NCI-H1694 treated with DMSO at 0.1 percent for 48 hours (cell line): ENCODE results near the gene ISG20L2.
A peak's percentile ranks its signal among the peaks of the same experiment; 100 is the strongest.

Source experiments
- DNase-seq: peaks from one replicate; lab custom pipeline; 2025; lab: John Stamatoyannopoulos, UW

Gene ISG20L2

DNA sequence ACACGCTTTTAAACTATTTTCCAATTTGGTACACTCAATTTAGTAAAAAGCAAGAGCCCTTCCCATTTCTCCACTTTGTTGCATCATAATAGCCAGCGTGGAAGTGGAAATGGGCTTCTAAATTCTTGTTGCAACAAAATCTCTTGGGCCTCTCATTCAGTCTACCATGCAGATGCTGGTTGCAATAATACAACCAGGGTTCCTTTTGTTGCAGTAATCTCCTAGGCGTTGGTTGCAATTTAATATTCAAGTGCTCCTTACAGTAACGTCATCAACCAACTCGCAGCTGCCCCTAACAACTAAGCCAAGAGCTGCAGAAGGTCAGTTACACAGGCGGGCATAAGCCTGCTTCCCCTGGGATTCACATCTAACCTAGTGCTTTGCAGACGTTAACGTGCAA, 25.7 kb upstream of the ISG20L2 start:
- no peak for DNase-seq

- DNase-seq: no peak
These were observed 24.4 kb upstream of the ISG20L2 start for GRCh38 chr1:156752843-156753482.

DNA sequence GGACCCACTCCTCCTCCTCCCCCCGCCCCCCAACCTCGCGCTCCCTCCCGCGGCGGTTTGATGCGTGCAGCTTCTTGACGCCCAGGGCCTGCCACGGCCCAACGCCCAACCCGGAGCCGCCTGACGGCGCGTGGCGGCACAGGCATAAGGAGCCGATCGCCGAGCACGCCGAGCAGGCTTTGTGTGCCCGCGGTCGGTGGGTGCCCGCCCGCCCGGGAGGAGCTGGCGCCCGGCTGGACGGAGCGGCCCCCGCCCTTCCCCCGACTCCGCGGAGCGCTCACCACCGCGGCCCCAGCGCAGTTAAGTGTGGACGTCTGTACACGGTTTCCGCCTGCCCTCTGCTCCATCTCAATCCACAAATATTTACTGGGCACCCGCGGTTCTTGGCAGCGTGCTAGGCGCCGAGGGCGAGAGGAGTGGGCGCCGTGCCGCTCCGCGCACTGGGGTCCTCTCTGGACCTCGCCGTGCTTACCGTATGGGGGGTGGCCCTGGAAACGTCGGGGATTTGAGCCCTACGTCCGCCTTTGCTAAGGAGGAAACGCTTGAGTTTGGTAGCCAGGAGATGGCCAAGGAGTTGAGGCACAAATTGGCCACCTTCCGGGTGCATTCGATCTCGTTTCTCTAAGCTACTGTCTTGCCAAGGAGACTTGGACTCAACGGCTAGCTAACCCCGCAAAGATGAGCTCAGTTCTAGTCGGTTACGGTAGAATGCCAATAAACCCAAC, 23.4 kb upstream of the ISG20L2 start:
- peak; percentile 96 for DNase-seq

DNA sequence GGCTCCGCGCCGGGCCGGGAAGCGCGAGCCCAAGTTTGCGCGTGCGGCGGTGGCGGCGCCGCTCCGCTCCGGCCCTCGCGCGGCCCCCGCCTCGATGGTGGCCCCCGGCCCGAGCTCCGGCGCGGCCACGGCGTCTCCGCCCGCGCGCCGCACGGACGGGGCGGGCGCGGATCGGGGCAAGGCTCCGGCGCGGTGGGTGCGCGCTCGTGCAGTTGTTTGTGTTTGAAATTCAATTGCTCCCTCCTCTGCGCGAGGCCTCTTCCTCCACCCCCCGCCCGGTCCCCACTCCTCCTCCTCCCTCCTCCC, 22.8 kb upstream of the ISG20L2 start, which contains the start of gene HDGF:
TSS of gene HDGF (minus strand) at position 225 of the 306 bp plus-strand sequence. CDS start 246 bp downstream, outside the sequence.
- DNase-seq: no peak

- DNase-seq: no peak
These were observed 22.3 kb upstream of the ISG20L2 start for GRCh38 chr1:156750711-156751450.

- no peak for DNase-seq
These were observed 21.7 kb upstream of the ISG20L2 start for GRCh38 chr1:156750191-156750672.

DNA sequence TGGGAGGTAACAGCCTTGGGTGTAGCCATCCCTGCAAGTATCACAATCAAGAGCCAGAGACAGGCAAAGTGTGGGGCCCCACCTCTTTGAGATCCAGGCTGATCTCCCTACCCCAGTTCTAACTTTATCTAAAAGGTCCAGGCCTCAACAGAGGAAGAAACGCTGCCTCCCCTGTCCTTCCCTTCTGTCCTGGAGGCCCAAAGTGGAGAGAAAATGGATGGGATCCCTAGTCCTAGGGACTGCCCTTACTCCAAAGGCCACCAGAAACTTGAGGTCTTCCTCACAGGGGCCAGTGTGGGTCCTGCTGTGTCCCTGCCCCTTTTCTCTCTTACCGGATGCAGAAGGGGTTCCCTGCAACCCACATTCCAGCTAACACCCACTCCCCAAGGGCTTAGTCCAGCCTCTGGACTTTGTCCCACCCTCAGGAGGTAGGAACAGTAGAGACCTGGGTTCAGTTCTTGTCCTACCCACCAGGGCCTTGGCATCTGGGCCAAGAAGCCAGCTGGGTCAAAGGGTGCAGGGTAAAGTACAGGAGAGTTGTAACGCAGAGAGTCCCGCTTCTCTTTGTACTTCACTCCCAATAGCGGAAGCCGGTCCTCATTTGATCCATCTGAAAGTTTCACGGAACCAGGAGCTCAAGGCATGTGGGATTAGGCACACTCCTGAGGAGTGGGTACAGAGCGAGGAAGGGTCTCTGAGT, 21.0 kb upstream of the ISG20L2 start:
- no peak for DNase-seq

- no peak for DNase-seq
These were observed 20.3 kb upstream of the ISG20L2 start for GRCh38 chr1:156748670-156749418.

DNA sequence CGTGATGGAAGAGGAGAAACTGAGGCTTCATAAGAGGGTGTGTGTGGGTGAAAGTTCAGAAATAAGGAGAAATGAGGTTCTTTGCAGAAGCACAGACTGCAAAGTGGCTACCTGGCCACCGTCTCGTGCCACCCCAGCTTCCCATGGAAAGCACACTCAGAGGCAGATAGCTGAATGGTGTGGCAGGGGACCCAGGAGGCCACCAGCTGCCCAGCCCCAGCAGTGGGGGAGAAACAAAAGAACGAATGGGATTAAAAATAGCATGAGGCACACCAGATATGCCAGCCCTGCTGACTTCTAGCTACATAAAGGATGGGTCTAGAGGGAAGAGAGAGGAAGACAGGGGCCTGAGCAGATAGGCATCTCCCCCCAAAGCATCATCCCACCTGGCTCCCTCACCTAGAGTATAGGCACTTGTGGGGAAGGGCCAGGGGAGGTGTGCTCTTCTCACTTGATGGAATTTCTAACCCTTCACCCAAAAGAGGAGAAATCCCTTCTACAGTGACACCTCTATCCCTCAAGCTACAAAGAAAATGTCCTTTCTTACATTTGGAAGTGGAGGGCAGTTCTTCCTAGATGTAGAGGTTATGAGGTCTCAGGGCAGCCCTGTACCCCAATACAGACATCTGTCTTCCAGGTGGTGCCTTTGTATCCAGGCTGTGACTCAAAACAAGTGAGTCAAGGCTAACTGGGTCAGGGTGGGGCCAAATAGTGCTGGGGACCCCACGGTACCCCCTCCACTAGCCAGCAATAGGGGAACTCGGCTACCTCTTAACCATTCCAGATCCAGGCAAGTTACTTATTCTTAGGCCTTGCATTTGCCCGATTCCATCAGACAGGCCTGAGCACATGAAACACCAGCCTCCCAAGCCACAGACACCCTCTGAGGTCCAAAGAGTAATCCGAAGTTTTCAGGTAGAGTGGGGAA, 19.4 kb upstream of the ISG20L2 start:
- DNase-seq: no peak

DNA sequence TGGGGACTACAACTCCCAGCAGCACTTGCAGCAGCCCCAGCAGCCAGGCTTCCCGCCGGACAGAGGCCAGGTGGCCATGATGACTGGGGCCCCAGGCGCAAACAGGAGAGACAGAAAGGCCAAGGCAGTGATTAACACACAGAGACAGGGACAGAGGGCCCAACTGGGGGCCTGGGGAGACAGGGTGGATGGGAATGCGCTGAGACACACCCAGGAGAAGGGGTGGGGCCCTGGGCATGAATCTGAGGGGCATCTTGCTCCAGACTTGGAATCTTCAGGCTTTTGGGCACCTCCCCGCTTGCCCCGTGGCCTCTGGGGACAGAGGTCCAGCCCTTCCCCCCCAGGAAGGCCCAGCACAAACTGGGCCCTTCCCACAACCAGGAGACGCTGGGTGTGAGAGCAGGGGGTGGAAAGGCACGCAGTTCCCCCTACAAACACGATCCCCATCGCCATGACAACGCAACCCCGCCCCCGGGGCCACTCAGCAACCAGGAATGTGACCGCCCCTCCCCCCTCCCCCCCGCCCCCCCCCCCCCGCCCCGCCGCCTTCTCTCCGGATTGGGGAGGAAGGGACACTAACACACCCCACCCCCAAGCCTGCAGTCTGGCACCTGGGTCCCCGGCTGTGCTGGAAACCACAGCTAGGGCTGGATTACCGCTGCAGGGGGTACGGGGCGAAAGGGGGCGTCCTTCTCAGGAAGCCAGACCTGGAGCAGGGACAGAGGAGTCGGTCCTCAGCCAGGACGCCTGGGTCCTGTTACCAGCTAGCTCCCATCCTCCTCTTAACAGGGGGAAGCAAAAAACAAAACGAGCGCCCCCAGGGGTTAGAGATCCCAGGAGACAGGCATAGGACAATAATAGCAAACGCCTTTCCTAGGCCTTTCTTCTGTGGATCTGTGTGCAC, 18.4 kb upstream of the ISG20L2 start:
- peak; percentile 77 for DNase-seq

GRCh38 chr1:156746406-156746727, 17.8 kb upstream of the ISG20L2 start:
- no peak for DNase-seq

GRCh38 chr1:156745881-156746280, 17.3 kb upstream of the ISG20L2 start:
- DNase-seq: no peak

DNA sequence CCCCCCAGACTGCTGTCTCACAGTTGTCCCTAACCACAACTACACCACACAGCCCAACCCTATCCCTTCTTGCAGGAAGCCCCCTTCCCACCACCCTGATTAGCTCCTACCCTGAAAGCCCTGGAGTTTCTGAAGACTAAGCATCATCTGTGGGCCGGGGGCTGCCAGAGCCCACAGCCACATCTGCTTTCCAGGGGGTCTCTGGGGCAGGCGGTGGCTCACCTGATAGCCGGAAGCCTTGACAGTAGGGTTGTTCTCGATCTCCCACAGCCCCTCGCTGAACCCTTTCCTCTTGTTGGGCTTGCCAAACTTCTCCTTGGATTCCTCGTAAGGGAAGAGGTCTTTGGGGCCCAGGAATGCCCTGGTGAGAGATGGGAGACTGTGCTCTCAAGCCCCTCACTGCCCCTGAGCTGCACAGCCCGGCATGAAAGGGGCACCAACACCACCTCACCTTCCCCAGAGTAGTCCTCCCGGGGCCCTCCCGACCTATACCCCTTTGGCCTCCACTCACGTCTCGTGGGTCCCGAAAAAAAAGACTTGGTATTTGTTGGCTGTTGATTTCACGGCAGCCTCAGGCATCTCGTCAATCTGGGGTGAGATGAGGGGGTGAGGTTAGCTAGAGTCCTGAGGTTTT, 16.3 kb upstream of the ISG20L2 start:
- DNase-seq: no peak

GRCh38 chr1:156744344-156744743, 15.8 kb upstream of the ISG20L2 start:
- no peak for DNase-seq

DNA sequence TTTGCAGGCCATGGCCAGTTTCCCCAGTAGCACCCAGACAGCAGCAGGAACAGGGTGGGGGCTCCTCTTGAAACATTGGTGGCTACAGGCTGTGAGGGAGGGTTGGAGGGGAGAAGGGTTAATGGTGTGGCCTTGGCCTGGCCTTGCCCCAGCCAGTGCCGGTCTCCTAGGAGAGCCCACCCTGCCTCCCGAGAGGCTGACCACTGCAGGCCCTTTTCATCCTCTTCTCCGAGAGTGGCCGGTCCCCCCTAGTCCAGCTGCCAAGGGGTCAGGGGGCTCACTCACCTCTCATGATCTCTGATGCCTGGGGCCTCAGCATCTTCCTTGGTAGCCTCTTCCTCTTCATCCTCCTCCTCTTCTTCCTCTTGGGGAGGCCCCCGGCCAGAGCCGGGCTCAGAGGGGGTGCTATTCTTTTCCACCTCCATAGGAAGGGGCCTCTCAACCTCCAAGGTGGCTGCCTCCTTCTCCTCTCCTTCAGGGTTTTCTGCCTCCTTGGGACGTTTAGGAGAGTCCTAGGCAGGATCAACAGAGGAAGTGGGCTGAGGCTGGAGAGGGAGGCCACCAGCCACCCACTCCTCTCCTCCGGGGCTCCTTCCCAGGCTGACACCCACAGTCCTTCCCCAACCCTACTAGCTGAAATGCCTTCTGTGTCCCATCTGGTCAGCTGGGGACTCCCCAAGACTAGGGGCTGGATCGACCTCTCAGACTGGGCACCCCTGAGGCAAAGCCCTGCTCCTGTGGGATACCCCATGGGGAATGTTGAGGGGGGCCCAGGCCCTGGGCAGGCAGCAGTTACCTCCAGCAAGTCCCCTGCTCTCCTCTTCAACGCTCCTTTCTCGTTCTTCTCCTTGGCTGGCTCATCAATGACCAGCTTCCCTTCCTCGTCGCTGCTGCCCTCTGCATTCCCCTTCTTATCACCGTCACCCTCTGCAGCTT, 15.1 kb upstream of the ISG20L2 start:
- DNase-seq: no peak

DNA sequence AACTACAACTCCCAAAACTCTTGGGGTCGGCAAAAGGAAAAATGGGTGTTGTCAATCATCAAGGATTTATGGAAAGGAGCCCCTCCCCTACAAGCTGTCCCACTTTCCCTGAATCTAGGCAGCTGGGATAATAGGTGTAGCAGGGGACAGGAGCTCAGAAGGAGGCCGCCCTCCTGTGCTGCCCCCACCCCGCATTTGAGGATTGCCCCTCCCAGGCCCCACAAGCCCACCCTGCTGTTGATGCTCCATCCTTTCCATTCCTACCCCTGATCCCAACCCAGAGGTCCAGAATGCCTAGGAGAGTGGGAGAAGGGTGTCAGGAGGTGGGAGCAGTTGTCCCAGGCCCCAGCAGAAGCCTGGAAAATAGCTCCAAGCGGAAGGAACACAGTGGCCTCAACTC, 14.2 kb upstream of the ISG20L2 start:
- DNase-seq: no peak

- no peak for DNase-seq
These were observed 13.5 kb upstream of the ISG20L2 start for GRCh38 chr1:156742017-156742416.

- no peak for DNase-seq
These were observed 13.0 kb upstream of the ISG20L2 start for GRCh38 chr1:156741481-156741983.
